ENCODE data around the gene SYCN. TPM values are rescaled to one million over a fixed set of nuclear protein-coding genes. Genes with fewer than 3 reads are reported as not detected.

The SYCN gene
- total RNA-seq, 1 donor from 2014 or later = not detected

DNA sequence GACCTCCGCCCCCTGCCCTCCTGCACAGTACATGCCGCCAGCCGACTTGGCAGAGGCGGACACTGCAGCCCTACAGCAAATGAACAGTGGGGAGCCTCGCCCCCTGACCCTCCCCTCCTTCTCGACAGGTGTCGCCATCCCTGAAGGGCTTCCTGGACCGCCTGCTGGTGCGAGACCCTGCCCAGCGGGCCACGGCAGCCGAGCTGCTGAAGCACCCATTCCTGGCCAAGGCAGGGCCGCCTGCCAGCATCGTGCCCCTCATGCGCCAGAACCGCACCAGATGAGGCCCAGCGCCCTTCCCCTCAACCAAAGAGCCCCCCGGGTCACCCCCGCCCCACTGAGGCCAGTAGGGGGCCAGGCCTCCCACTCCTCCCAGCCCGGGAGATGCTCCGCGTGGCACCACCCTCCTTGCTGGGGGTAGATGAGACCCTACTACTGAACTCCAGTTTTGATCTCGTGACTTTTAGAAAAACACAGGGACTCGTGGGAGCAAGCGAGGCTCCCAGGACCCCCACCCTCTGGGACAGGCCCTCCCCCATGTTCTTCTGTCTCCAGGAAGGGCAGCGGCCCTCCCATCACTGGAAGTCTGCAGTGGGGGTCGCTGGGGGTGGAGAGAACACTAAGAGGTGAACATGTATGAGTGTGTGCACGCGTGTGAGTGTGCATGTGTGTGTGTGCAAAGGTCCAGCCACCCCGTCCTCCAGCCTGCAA is 25.6 kb downstream of the SYCN start:
- Mint-ChIP-seq H3K9me3 (ENCODE audit: unreplicated experiment) (peaks cover 4% of the 10 kb centered on the region), H3K27ac (ENCODE audit: unreplicated experiment) (no peak overlapping the region), H3K36me3 (ENCODE audit: unreplicated experiment) (no peaks in the 10 kb centered on the region), H3K27me3 (ENCODE audit: unreplicated experiment) (peaks cover 2% of the 10 kb centered on the region), H3K4me3 (ENCODE audit: unreplicated experiment) (no peak overlapping the region), H3K4me1 (ENCODE audit: low read depth, unreplicated experiment) (no peaks in the 10 kb centered on the region)
- DNase-seq = no peak
- TF ChIP-seq, protein P1, sequence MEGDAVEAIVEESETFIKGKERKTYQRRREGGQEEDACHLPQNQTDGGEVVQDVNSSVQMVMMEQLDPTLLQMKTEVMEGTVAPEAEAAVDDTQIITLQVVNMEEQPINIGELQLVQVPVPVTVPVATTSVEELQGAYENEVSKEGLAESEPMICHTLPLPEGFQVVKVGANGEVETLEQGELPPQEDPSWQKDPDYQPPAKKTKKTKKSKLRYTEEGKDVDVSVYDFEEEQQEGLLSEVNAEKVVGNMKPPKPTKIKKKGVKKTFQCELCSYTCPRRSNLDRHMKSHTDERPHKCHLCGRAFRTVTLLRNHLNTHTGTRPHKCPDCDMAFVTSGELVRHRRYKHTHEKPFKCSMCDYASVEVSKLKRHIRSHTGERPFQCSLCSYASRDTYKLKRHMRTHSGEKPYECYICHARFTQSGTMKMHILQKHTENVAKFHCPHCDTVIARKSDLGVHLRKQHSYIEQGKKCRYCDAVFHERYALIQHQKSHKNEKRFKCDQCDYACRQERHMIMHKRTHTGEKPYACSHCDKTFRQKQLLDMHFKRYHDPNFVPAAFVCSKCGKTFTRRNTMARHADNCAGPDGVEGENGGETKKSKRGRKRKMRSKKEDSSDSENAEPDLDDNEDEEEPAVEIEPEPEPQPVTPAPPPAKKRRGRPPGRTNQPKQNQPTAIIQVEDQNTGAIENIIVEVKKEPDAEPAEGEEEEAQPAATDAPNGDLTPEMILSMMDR (IDR thresholded peaks at IDR 0.05; ENCODE audit: partially characterized antibody, unreplicated experiment) = no peak

DNA sequence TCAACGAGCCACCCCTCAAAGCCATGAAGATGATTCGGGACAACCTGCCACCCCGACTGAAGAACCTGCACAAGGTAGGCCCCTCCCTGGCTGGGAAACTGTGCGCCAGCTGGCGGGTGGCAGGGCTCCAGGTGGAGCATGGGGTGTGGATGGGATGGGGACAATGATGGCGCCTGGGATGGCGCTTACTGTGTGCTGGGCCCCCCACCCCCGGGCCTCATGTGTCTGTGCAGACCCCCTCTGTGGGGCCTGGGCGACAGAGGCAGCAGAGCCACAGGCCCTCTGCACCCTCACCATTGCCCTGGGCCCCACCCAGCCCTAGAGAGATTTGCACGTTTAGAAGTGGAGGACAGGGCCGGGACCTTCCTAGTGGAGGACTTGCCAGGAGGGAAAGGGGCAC is 26.3 kb downstream of the SYCN start:
- H3K4me1 Mint-ChIP-seq (ENCODE audit: low read depth, unreplicated experiment) = no peaks in the 10 kb centered on the region
- H3K4me3 Mint-ChIP-seq (ENCODE audit: unreplicated experiment) = no peak overlapping the region
- no peak overlapping the region for H3K27ac Mint-ChIP-seq (ENCODE audit: unreplicated experiment)
- peaks cover 4% of the 10 kb centered on the region for H3K9me3 Mint-ChIP-seq (ENCODE audit: unreplicated experiment)
- H3K27me3 Mint-ChIP-seq (ENCODE audit: unreplicated experiment) = peaks cover 2% of the 10 kb centered on the region
- H3K36me3 Mint-ChIP-seq (ENCODE audit: unreplicated experiment) = no peaks in the 10 kb centered on the region
- DNase-seq = no peak
- TF ChIP-seq, protein P1 (IDR thresholded peaks at IDR 0.05; ENCODE audit: partially characterized antibody, unreplicated experiment) = no peak

DNA sequence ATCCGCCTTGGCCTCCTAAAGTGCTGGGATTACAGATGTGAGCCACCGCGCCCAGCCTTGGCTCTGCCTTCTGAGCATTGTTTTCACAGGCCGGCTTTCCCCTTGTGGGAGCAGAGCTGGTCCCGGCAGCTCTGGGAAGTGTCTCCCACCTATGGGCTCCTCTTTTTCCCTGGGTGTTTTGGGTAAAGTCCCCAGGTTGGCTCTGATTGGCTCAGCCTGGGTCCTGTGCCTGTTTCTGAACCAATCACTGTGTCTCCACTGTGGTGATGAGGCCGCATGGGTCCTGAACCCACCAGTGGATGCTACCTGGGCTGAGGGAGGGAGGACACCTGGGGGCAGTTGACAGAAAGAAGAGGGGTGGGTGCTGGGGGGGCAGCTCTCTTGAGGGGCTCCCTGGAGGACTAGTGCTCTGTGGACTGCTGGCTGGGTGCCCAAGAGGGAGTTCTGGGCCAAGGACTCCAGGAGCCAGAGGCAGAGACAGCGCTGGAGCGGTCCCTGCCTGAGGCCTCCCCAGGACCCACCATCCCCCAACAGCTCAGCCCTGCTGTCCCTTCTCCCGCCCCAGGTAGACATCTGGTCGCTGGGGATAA is 26.9 kb downstream of the SYCN start:
- peaks cover 2% of the 10 kb centered on the region for H3K27me3 Mint-ChIP-seq (ENCODE audit: unreplicated experiment)
- no peaks in the 10 kb centered on the region for H3K4me1 Mint-ChIP-seq (ENCODE audit: low read depth, unreplicated experiment)
- H3K36me3 Mint-ChIP-seq (ENCODE audit: unreplicated experiment) = no peaks in the 10 kb centered on the region
- no peak overlapping the region for H3K4me3 Mint-ChIP-seq (ENCODE audit: unreplicated experiment)
- DNase-seq = no peak
- TF ChIP-seq, protein P1 (IDR thresholded peaks at IDR 0.05; ENCODE audit: partially characterized antibody, unreplicated experiment) = no peak
- H3K9me3 Mint-ChIP-seq (ENCODE audit: unreplicated experiment) = peaks cover 6% of the 10 kb centered on the region
- H3K27ac Mint-ChIP-seq (ENCODE audit: unreplicated experiment) = no peak overlapping the region

DNA sequence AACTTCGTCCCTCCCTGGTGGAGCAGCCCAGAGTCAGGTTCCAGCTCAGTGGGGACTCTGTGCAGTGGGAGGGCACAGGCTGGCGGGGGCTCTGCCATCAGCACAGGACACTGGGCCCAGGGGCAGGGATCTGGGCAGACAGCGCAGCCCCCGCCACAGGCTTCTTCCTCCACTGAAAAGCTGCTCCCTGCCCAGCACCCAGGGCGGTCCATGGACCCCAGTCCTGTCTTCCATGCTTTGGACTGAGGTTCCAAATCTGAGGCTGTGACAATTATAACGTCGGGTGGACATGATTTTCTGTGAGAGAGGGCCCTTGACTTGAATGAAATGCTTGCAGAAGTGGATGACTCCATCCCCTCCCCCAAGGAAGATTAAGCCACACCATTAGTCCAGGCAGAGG is 28.5 kb downstream of the SYCN start:
- H3K9me3 Mint-ChIP-seq (ENCODE audit: unreplicated experiment) = peaks cover 2% of the 10 kb centered on the region
- H3K4me3 Mint-ChIP-seq (ENCODE audit: unreplicated experiment) = no peak overlapping the region
- H3K4me1 Mint-ChIP-seq (ENCODE audit: low read depth, unreplicated experiment) = peaks cover 1% of the 10 kb centered on the region
- TF ChIP-seq, protein P1 (IDR thresholded peaks at IDR 0.05; ENCODE audit: partially characterized antibody, unreplicated experiment) = no peak
- no peak overlapping the region for H3K27ac Mint-ChIP-seq (ENCODE audit: unreplicated experiment)
- H3K36me3 Mint-ChIP-seq (ENCODE audit: unreplicated experiment) = no peaks in the 10 kb centered on the region
- no peak for DNase-seq
- peaks cover 2% of the 10 kb centered on the region for H3K27me3 Mint-ChIP-seq (ENCODE audit: unreplicated experiment)
